ENCODE measurements around the gene ANKRD52.

Gene ANKRD52

GRCh38 chr12:56258068-56258819 lies at the start of gene ANKRD52:
Gene ANKRD52 (minus strand): TSS chr12:56258384. CDS start chr12:56258269, 115 bp downstream.
- FAIRE-seq (no peak), DNase-seq (ENCODE audit: insufficient read length, low spot score) (peak; percentile 80)
- peak; percentile 58 for TF ChIP-seq POLR2A (IDR thresholded peaks at IDR 0.05; ENCODE audit: low read depth, low read length)

- DNase-seq (ENCODE audit: insufficient read length, low spot score) = no peak
- no peak for FAIRE-seq
Measured at GRCh38 chr12:56307221-56307965, 49.2 kb upstream of the ANKRD52 start.

GRCh38 chr12:56304872-56305590 lies 46.8 kb upstream of the ANKRD52 start:
- DNase-seq (ENCODE audit: insufficient read length, low spot score) (no peak), FAIRE-seq (no peak)
- no peak for TF ChIP-seq POLR2A (IDR thresholded peaks at IDR 0.05; ENCODE audit: low read depth, low read length)

More at GRCh38 chr12:56307221-56307965, 49.2 kb upstream of the ANKRD52 start:
- TF ChIP-seq POLR2A (IDR thresholded peaks at IDR 0.05; ENCODE audit: low read depth, low read length) = no peak

- DNase-seq (ENCODE audit: insufficient read length, low spot score) = no peak
- TF ChIP-seq POLR2A (IDR thresholded peaks at IDR 0.05; ENCODE audit: low read depth, low read length) = no peak
- FAIRE-seq = no peak
Measured at GRCh38 chr12:56304276-56304675, 46.1 kb upstream of the ANKRD52 start.

- DNase-seq (ENCODE audit: insufficient read length, low spot score) (no peak), FAIRE-seq (no peak)
- no peak for TF ChIP-seq POLR2A (IDR thresholded peaks at IDR 0.05; ENCODE audit: low read depth, low read length)
Measured at GRCh38 chr12:56300644-56301464, 42.7 kb upstream of the ANKRD52 start.

GRCh38 chr12:56299853-56300643 lies 41.9 kb upstream of the ANKRD52 start, which contains the start of gene CS:
Gene CS (minus strand): TSS chr12:56300330. CDS start chr12:56300201, 129 bp downstream.
- DNase-seq (ENCODE audit: insufficient read length, low spot score) (peak; percentile 91), FAIRE-seq (peak; percentile 53)
- peak; percentile 57 for TF ChIP-seq POLR2A (IDR thresholded peaks at IDR 0.05; ENCODE audit: low read depth, low read length)

GRCh38 chr12:56299308-56299852 lies 41.2 kb upstream of the ANKRD52 start:
- no peak for FAIRE-seq
- no peak for DNase-seq (ENCODE audit: insufficient read length, low spot score)
- TF ChIP-seq POLR2A (IDR thresholded peaks at IDR 0.05; ENCODE audit: low read depth, low read length) = no peak

- FAIRE-seq (no peak), DNase-seq (ENCODE audit: insufficient read length, low spot score) (no peak)
- no peak for TF ChIP-seq POLR2A (IDR thresholded peaks at IDR 0.05; ENCODE audit: low read depth, low read length)
Measured at GRCh38 chr12:56298828-56299227, 40.6 kb upstream of the ANKRD52 start.

- no peak for TF ChIP-seq POLR2A (IDR thresholded peaks at IDR 0.05; ENCODE audit: low read depth, low read length)
- FAIRE-seq = no peak
- no peak for DNase-seq (ENCODE audit: insufficient read length, low spot score)
Measured at GRCh38 chr12:56297400-56297799, 39.2 kb upstream of the ANKRD52 start.

- FAIRE-seq (no peak), DNase-seq (ENCODE audit: insufficient read length, low spot score) (no peak)
- no peak for TF ChIP-seq POLR2A (IDR thresholded peaks at IDR 0.05; ENCODE audit: low read depth, low read length)
Measured at GRCh38 chr12:56296295-56296694, 38.1 kb upstream of the ANKRD52 start.

GRCh38 chr12:56293795-56294194 lies 35.6 kb upstream of the ANKRD52 start:
- no peak for DNase-seq (ENCODE audit: insufficient read length, low spot score)

GRCh38 chr12:56288705-56289387 lies 30.7 kb upstream of the ANKRD52 start:
- no peak for DNase-seq (ENCODE audit: insufficient read length, low spot score)
- no peak for FAIRE-seq
- TF ChIP-seq POLR2A (IDR thresholded peaks at IDR 0.05; ENCODE audit: low read depth, low read length) = no peak

More at GRCh38 chr12:56293795-56294194, 35.6 kb upstream of the ANKRD52 start:
- no peak for TF ChIP-seq POLR2A (IDR thresholded peaks at IDR 0.05; ENCODE audit: low read depth, low read length)
- no peak for FAIRE-seq

Data from H54 (cell line).